Stimulated activated CD8-positive, alpha-beta memory T cell treated with anti-CD3 and anti-CD28 coated beads, Interleukin-4, amount 100 ng/mL, for 4 hours (primary cell): ENCODE data around the gene GATA2.

Experiments
- DNase-seq, 2 donors: peaks; one replicate each; pipeline ENCODE4 v3.0.0-alpha.2; 2020; ENCODE audit warnings: low read depth in 2 of 2, low spot score in 1 of 2

GATA2 gene

GRCh38 chr3:128456776-128457715 lies 36.0 kb downstream of the GATA2 start:
- DNase-seq, result no peak

- DNase-seq, result no peak
Observed at GRCh38 chr3:128455786-128456748, 36.9 kb downstream of the GATA2 start.

- no peak for DNase-seq
Observed at GRCh38 chr3:128455116-128455515, 37.9 kb downstream of the GATA2 start.

DNA sequence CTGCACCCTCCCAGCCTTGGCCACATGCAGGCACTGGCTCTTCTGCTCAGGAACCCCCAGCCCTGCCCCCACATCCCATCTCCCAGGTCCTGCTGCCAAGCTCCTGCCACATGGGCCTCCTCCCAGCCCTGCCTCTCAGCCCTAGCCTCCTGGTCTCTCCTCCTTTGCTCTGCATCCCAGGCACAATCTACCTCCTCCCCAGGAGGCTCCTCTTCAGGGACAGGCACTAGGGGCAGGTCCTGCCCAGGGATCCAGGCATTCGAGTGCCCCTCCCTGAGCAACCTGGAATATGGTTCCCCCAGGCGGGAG lies 38.7 kb downstream of the GATA2 start:
- no peak for DNase-seq

DNA sequence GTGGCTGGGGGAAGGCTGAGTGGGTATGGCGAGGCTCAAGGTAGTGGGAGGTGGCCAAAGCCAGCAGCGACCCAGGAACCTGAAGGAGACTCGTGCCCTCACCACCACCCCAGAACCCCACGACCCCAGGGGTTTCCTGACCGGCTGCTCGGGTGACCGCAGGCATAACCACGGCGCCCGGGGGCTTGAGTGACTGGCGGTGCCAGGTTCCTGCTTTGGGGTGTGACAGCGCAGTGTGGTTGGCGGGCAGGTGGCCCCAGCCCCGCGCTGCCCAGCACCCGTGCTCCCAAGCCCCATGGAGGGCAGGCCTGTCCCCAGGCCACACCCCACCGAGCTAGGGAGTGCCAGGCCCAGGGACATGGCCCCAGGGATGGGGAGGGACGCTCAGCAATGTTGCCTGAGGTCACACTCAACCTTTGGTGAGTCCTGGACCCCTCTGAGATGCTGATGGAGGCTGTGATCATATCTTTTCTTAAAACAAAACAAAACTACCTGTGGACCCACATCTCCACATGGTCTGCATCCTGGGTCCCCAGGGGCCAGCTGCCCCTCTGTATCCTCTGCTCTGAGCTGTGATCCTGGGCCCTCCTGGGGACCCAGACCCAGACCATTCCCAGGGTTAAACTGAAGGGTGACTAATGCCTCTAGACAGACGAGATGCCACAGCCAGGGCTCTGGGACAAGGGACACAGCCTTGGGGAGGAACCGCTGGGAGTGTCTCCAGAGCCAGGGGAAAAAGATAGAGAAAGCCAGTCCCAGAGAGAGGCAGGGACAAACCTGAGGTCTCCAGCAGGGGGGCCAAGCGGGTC lies 39.3 kb downstream of the GATA2 start:
- no peak for DNase-seq

- DNase-seq, result no peak
Observed at GRCh38 chr3:128452678-128453275, 40.2 kb downstream of the GATA2 start.

- no peak for DNase-seq
Observed at GRCh38 chr3:128452120-128452519, 40.9 kb downstream of the GATA2 start.

GRCh38 chr3:128449111-128449638 lies 43.8 kb downstream of the GATA2 start:
- DNase-seq, result no peak

- DNase-seq, result no peak
Observed at GRCh38 chr3:128448491-128448890, 44.5 kb downstream of the GATA2 start.

DNA sequence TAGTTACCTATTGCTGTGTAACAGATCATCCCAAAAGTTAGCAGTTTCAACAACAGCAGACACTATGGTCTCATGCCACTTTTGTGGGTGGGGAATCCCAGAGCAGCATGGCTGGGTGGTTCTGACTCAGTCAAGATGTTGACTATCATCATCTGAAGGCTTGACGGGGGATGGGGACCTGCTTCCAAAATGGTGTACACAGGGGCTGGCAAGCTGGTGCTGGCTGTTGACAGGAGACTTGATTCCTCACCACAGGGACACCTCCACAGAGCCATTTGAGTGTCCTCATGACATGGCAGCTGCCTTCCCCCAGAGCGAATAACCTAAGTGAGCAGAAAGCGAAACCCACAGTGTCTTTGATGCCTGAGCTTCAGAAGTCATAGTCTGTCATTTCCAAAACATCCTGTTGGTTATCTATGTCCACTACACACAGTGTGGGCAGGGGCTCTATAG lies 45.4 kb downstream of the GATA2 start:
- no peak for DNase-seq

DNA sequence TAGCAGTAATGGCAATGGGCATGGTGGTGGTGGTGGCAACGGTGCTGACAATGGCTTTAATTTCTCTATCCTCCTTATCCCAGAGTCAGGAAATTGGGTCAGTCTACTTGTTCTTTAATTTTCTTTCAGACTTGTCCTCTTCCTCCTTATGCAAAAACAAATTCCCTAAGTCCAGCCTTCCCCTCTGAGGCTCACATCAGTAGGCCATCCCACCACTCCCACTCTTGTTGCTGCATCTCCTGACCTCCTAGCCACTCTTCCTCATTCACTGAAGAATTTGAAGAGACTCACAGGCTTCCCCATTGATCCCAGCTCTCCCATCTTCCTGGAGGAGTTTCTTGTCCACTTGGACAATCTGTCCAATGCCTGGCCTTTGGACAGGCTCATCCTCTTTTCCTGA lies 46.2 kb downstream of the GATA2 start:
- no peak for DNase-seq

- no peak for DNase-seq
Observed at GRCh38 chr3:128445357-128445756, 47.6 kb downstream of the GATA2 start.

DNA sequence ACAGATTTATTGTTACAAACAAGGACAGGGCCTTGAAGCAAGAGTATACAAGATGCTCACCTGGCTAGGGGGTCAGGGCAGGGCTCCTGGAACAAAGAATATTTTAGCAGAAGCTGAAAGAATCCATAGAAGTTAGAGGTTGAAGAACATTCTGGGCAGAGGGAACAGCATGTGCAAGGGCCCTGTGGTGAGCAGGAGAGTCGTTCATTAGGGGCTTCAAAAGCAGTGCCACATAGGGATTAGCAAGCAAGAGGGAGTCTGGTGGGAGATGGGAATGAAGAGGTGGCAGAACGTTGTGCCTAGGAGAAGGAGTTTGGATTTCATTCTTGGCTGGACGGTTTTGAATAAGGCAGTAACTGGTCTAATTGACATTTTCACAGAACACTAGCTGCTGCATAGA lies 49.2 kb downstream of the GATA2 start:
- no peak for DNase-seq

DNA sequence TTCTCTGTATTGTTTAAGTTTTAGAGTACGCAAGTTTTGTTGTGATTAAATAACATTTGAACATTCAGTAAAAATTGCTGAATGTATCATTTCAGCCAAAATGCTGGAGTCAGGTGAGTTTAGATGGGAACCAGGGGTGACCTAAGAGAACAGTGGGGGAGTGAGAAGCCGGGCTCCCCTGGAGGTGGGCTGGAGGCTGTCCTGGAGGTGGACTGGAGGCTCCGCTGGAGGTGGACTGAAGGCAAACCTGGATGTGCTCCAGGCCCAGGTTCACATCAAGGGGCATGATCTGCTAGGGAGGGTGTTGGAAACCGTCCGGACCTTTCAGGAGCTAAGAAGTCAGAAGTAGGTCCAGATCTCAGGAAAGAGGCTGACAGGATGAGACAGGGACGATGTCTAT lies 50.1 kb downstream of the GATA2 start:
- no peak for DNase-seq

DNA sequence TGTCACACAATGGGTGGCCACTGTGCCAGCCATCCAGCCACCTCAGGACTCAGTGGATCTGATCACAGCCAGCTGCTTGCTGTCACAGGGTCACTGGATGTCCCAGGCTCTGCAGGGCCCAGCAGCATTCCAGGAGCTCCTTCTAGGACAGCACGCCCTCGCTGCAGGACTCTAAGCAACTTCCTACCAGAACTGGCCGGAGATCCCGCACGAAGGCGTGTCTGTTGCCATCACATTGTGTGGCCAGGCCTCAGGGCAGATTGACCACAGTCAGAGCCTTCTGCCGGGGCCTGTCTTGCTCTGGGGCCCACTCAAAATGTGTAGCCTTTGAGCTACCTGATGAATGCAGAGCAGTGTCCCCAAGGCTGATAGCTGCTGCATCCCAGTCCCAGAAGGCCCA lies 50.9 kb downstream of the GATA2 start:
- no peak for DNase-seq

- DNase-seq, result no peak
Observed at GRCh38 chr3:128439226-128439625, 53.8 kb downstream of the GATA2 start.

DNA sequence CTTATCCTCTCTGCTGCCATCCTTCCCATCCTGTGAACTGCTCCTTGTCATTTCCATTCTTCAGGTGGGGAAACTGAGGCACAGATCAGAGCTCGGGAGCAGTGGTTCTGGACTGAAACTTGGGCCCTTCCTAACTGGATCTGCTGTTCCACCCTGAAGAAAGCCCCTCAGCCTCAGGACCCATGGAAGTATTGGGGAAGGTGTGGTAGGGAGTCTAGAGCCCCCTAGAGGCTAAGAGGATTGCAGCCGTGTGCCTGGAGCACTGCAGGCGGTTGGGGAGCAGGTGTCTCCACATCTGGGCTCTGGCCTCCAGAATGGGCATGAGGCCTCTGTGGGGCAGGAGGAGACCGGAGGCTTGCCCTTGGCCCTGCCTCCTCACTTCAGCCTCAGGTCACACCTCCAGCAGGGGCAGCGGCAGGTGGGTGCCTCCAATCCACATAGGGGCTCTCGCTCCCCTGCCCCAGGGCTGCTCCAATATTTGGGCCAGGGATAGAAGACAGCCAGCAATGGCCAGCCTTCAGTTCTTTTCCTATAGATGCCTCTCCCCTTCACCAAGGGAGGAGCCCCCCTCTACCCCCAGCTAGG lies 54.4 kb downstream of the GATA2 start:
- no peak for DNase-seq

DNA sequence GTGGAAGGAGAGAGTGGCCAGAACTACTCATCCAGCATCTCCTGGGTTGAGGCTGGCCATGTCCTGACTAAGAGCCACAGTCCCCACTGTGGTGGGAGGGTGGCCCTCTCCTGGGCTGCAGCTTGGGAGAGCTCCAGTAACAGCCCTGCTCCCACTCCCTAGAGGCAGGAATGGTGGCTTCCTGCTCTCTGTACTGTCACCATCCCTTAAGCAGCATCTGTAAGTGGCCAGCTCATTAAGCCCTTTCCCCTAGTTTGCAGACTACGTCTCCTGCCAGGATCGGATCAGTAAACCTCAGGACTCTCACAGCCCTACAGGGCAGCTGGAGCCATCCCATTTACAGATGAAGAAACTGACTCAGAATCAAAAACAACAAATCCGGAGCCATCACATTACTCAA lies 56.8 kb downstream of the GATA2 start:
- no peak for DNase-seq

GRCh38 chr3:128435561-128435960 lies 57.4 kb downstream of the GATA2 start:
- DNase-seq, result no peak

DNA sequence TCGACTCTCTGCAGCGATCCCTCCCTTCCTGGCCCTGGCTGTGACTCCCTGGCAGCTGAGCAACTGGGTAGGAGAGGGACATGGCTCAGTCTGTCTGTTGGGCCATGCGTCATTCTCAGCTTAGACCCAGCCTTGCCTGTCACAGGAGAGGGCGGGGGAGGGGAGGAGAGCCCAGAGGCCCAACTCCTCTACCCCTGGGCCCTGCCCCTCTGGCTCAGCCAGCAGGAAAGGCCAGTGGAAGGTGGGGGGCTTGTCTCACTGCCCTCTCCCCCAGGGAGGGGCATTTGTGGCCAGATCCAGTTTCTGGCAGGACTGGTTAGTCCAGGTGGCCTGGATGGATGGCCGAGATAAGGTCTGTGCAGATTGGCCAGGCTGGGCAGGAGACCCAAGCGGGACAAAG lies 57.9 kb downstream of the GATA2 start:
- DNase-seq, result no peak
